HG03439 (cell line): ENCODE measurements around the gene TPX2.

Source experiments
- ATAC-seq: cut with Tn5 transposase; IDR thresholded peaks from one replicate; pipeline ENCODE4 v1.9.1; 2021; ENCODE audit warnings: mild to moderate bottlenecking, moderate library complexity; ENCODE audit not compliant: unreplicated experiment

Gene TPX2

DNA sequence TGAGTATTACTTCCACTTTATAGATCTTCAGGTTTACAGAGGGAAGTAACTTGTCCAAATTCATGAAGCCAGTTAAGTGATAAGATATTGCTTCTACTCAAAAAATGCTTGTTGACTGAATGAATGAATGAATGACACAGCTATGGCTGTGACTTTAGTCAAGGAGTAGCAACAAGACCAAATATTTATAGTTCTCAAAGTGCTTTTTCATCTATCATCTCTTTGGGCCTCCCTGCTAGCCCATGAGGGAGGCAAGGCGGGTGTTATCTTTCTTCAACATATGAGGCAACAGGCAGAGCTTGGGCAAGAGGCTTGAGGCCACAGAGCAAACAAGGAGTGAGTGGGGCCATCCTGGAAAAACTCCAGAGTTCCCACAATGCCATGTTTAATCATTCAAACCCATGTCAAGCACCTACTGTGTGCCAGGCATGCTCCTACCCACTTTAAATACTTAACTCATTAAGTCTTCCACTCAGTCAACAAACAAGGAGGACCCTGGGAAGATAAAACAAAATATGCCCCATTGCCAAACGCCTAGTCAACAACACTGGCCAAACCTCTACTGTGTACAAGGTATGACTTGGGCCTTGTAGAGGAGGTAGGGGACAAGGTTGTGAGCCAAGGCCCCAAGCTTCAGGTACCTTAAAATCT lies 32.4 kb upstream of the TPX2 start:
- ATAC-seq, result no peak

DNA sequence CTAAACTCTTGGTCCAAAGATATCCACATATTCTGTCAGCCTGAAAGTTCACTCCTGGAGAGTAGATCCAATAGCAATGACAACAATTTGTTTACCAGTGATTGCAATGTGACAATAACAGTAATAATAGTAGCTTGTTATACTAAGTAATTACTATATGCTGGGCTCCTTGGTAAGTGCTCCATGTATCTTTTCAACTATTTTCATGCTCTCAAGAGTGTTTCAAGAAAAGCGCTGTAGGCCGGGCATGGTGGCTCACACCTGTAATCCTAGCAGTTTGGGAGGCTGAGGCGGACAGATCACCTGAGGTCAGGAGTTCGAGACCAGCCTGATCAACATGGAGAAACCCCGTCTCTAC lies 31.9 kb upstream of the TPX2 start:
- no peak for ATAC-seq

DNA sequence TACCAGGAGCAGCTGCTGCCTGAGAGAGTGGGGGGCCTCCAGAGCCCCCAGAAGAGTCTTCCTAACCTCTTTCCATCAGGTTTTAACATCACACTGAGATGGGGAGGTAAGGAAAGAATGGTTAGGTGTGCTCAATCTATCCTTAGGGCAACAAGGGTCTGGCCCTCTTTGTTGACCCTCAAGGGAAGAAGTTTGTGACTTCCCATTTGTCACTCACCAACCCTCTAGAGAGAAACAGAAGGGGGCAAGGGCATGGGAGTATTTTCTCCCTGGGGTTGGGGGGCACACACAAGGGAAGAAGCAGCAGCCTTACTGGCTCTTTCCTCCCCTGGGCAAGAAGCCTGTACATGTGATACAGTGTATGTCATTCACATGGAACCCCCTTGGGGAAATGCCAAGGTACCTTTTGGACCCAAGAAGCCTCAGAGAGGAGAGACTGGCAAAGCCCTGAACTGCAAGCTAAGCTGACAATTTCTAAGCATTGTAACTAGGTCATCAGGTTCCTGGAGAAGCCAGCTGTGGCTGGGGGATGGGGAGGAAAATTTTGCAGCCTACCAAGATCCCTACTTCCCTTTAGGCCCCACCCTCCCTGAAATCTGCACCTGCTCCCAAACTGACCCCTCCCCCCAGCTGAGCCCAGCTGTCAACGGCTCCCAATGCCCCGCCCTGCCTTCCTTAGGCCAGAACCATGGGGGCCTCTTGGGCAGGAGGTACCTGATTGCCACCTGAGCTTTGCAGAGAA lies 30.9 kb upstream of the TPX2 start:
- ATAC-seq, result no peak

DNA sequence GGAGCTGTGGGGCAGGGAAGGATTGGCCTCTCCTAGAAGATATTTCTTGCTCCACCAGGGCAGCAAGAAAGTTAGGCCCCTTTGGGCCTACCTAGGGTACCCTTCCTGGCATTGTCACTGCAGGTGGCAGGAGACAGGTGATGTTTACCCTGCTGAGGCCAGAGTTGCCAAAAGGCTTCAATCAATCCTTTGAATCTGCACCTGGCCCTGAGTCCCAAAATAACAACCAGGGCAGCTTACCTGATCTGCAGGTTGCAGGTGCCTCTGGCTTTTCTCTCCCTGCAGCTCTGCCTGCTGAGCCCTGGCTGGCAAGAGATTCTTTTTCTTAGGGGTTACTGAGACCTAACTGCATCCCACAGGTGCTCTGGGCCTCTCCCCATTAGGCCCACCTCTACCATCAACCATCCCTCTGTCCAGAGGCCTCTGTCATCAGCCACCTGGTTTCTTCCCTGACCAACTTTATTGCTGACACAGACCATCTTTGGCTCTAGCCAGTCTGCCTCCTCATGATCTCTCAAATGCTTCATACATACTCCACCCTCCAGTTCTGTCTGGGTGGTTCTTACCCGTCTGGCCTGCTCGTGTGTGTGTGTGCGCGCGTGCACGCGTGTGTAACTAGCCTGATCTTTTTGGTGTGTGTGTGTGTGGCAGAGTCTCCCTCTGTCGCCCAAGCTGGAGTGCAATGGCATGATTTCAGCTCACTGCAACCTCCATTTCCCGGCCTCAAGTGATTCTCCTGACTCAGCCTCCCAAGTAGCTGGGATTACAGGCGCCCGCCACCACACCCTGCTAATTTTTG lies 30.2 kb upstream of the TPX2 start:
- ATAC-seq, result no peak

DNA sequence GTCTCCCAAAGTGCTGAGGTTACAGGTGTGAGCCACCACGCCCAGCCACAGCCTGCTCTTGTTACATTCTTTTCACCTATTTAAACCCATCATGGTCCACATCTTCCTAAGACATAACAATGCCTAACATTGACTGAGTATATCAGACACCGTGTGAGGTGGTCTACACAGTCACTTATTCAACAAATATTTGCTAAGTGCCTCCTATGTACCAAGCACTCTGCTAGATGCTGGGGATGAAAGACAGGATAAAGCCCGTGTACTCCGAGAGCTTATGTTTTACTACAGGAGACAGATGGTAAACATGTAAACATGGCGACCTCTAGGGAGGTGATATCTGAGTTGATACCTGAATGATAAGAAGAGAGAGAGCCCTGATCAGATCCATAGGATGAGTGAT lies 29.2 kb upstream of the TPX2 start:
- ATAC-seq, result no peak

DNA sequence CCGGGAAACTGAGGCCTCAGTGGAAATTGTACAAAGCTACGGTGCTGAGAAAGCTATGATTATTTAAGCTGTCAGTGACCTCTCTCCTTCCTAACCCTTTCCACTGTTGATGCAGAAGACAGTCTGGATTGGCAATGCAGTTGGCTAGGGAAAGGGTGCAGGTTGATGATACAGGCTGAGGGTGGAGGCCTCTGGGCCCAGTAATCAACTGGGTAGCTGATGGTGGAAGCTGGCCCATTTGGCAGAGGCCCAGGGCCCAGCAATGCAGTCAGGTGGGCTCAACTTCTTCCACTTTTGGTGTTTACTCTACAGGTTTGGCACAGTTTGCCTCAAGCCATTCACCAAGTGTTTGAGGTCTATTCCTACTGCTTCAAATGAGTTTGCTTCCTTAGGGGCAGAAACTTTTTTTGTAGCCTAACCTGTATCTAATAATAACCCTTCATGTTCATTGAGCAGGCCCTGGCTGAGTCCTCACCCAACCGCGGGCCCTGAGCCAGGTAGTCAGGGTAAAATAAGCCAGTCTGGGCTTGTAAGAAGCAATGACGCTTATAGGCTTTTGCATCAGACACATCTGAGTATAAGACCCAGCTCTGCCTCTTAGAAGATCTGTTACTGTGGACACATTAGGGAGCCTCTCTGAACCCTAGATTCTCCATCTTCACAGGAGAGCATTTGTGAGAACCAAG lies 28.5 kb upstream of the TPX2 start:
- no peak for ATAC-seq

DNA sequence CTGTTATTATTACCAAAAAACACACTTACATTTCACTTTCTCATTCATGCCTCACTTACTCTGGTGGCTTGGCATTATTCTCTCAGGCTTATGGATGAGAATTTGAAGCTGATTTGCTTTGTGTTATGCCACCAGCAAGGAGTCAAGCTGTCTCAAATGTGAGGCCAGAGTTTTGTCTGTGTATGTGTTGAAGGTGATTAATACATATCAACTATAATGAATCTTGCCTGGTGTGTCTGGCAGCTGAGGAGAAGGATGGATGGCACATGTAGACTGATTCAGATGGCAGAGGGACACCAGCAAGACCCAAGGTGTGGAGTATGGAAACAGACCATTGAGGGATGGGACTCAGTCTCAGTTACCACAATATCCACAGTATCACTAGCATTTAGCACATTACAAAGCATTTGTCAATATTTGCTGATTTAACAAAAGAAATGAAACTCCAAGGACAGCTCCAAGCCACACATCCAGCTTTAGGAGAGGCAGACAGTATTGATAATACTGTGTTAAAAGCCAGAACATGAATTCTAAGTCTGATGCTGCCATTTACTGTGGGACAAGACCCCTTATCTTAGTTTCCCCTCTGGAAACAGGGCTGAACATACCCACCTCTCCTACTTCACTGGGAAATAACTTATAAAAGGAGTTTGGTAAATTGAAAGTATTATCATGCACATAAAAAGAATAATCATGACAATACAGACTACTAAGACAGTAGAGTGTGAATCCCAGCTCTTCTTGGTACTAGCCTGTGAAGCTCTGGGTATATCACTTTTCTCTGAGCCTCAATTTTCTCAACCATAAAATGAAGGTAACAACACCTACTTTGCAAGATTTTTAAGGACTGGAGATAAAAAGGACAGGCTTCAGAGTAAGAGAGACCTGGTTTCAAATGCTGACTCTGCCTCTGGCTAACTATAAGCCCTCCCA lies 27.6 kb upstream of the TPX2 start:
- no peak for ATAC-seq

DNA sequence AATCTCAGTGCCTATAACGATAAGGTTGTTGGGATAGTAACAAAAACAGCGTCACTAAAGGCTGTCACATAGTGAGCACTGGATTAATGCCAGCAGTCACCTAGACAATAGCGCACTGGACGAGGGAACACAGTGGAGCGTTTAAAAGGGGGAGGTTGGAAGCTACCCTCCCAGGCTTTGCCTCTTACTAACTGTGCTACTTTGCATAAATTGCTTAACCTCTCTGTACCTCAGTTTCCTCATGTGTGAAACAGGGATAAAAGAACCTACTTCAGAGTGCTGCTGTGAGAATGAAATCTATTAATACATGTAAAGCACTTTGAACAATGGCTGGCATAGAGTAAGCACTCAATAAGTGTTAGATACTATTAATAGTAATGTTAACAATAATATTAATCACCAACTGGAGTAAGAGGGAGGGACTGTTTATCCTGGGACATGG lies 27.0 kb upstream of the TPX2 start:
- ATAC-seq, result no peak

DNA sequence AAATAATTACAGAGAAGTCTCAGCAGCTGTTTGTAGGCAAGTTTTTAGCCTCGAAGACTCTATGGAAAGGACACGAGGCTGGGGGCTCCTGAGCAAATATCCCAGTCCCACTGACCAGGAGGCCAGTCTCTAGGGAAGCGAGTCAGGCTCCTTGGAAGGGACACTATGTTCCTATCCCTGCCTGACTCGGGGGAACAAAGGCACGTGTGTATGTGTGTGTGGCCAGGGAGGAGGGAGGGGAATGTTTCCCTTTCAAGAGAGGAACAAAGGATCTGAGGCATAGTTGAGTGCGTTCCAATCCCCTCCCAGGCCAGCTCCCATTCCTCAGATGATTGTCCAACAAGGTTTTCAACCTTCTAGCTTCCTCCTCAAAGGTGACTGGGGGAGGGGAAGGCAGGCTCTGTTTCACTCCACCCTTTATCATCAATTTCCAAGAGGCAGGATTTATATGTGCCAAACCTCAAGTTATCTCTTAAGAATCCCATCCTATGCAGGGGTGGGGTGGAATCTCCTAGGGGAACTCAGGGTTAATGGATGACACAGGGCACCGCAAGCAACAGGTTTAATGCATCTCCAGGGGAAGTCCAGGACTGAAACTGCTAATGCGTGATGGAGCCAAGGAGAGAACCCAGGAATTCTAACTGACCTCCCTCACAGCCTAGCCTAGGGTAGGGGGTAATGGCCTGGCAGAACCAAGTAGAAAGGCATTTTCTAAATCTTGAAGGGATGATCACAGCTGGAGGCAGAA lies 26.4 kb upstream of the TPX2 start:
- no peak for ATAC-seq

DNA sequence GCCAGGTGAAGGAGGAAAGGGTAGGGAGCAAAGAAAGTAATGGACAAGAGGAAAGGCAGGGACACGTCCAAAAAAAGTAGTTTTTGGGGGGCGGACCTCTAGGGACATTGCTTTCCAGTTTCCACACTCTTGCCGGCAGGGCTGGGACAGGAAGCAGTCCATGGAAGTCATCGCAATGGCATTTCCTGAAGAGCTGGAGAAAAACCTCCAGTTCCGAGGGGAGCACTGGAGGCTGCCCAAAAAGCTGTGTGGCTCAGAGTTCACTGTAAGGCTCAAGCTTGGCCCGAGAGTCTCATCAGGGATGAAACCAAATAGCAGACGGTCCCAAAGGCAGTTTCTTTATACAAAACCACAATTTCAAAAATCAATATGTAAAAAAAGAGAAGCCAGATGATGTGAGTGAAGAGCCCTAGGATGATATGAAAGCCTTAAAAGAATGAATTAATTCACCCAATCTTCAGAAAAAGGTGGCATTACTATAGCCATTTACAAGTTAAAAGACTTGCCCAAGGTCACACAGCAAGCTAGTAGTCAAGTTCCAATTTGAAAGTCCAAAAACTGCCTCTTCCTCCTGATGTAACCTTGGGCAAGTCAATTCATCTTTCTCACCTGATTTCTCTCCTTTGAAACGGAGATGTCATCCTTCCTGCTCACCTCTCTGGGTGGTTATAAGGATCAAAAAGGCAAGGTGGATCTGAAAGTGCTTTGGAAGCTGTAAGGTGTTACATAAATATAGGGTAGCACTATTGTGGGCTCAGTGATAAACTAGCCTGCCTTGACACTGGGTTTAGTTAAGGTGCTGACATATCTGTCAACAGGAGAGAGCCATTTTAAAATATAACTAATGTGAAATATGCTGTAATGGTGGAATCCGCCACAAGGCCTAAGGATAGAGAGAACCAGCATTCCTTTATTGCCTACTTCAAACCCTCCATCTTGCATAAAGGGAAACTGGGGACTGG lies 25.5 kb upstream of the TPX2 start:
- ATAC-seq, result no peak

DNA sequence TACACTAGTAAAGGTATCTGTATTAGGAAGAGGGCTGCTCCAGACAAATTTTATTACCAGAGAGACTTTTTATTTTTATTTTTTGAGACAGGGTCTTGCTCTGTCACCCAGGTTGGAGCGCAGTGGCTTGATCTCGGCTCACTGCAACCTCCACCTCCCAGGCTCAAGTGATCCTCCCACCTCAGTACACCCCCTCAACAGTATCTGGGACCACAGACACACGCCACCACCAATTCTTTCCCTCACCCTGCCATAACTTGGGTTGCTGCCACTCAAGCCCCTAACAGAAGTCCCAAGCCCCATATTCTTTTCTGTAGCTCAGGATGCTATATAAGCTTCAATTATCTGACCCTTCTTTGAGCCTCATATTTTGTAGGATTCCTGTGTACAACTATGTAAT lies 23.3 kb upstream of the TPX2 start:
- ATAC-seq, result no peak

DNA sequence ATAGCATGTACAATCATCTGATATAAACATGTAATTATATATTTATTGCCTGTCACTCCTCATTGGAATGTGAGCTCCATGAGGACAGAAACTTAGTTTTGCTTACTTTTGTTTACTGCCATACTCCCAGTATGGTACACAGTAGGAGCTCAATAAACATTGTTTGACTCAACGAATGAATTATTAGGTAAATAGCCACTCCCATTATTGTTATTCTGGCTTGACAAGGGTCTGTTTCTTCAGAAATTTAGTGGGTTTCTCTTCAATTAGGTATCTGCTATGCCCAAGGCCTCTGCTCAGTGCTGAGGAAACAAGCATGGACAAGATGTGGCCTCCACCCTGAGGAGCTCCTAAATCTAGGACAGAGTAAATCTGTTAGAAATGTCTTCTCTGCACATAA lies 22.7 kb upstream of the TPX2 start:
- ATAC-seq, result no peak

DNA sequence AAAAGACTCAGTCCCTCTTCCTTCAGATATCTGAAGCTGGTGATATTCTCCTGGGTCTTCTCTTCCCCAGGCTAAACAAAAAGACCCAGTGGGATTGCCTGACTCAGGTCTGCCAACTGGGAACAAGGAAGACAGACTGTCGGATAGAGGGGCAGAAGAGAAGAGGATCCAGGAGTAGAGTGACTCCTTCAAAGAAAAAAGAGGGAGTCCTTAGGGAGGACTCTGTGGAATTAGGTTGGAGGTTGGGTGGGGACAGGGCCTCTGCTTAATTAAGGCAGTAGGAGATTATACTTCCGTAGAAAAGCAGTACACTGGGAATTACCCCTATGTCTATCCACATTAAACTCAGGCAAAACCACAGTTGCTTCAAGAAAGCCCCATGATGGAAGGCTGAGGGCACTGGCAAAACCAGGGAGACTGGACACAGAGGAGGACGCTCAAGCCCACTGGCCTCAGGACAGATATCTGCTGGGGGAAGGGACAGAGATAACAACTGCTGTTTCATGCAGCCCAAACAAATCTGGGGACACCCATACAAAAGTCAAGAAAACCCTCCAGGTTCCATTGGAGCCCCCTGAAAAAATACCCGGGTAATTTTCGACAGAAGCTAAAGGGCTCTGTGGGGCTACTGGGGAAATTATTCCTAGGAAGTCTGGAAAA lies 22.1 kb upstream of the TPX2 start:
- ATAC-seq, result no peak

DNA sequence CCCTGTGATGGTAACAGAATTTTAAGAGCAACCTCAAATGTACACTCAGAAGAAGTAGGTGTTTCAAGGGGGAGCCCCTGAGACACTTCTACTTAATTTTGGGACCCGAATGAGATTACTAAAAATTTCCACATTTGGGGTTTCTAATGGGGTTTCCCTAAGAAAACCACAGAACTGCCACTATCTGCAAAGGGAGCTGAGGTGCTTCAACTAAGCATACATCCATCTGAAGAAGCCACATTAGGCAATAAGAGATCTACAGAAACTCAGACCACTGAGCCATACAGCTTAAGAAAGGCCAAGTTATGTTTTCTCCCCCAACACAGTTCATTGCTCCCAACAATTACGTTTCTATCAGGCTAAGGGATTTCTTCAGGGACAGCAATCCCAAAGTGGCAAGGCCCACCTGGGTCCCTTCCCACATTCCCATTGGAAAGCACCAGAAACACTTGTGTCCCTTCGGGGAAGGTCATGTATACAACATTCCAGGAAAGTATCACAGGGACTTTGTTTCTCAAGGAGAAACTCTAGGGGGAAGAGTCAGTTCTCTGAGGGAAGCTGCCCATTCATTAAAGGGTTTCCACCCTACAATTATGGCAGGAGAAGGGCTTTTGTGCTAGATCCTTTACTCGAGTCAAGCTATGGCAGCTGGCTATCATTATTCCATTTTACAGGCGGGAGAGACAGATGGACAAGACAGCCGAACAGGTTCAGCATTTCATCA lies 21.4 kb upstream of the TPX2 start:
- peak; percentile 37 for ATAC-seq

DNA sequence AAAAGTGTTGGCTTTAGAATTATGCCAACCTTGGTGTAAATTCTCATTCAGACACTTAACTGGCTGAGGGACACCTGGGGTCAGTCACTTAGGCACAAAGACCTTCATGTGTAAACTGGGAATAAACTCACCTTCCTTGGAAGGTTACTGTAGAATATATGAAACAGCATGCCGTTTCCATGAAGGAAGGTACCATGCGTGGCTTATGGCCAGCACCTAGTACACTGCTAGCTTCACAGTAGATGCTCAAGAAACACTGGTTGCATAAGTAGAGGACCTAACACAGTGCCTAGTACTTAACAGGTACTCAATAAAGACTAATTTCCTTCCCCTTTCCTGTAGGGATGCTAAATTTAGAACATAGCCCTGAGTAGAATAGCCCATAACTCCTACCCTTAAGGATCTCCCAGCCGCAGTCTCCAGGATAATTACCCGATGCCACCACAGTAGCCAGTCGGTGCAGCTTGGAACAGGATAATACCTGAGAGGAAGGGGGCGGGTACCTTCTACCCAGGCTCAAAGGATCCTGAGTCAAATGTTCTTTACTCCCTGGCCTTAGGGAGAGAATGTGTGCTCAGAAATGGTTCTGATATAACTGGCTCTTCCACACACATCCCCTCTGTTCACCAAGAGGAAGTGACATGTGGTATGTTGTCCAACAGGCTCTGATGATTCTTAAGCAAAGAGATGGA lies 20.0 kb upstream of the TPX2 start:
- no peak for ATAC-seq

DNA sequence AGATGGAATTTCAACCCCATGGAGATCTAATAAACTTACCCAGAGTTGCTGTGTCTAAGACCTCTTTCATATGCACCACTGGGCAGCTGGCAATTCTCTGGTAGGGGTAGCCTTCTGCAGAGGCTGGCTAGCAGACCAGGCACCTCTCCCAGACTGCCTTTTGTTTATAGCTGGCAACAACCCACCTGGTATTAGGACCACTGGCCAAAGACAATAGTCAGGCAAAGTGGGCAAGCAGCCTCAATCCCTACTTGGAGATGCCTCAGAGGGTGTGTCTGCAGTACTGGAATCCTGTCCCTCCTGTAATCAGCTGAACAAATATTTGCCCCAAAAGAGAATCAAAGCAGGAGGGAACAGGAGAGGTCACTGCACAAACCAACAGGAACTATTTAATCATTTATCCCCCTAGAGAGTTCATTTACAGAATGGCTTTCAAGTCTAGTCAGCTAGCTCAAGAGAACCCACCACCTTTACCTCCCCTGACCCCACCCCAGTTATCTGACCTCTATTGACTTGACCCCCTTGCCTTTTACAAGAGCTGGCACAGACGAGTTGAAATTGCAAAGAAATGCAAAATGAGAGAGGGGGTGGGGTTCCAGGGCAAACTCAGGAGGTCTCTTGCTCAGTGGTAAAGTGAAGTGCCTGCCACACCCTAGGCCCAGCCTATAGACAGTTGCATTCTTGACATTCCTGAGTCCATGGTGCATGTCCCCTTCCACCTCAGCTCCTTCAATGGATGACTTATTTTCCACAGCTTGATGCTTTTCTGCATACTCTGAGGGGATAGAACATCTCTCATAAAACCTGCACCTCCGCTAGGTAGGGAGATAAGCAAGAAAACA lies 19.2 kb upstream of the TPX2 start:
- ATAC-seq, result no peak
